ENCODE results near the gene OR10H4.
"Not testable (repeated sequence)": the region's sequence is repeated elsewhere in the genome, so short reads cannot be mapped to it uniquely, and the experiment has no call there.

GRCh38 chr19:15985831-15986230 is 37.0 kb downstream of the OR10H4 start:
- TF ChIP-seq CTCF (IDR thresholded peaks at IDR 0.05; ENCODE audit: low read length); EZH2phosphoT487 (IDR thresholded peaks at IDR 0.05; ENCODE audit: low read length); EZH2 (optimal IDR thresholded peaks at IDR 0.05; ENCODE audit: low read depth, low read length): not testable (repeated sequence)
